ENCODE data around the gene CSAD. TPM values are rescaled to one million over a fixed set of nuclear protein-coding genes. Genes with fewer than 3 reads are reported as not detected.
A peak's percentile ranks its signal among the peaks of the same experiment; 100 is the strongest.

The CSAD gene
- total and polyA plus RNA-seq, 2 experiments from 2014 or later = 7.2 to 29.4 TPM

- Histone ChIP-seq H3K4me3 (no peak overlapping the region), H3K27ac (no peak overlapping the region), H3K9me3 (ENCODE audit: low read depth) (no peaks in the 10 kb centered on the region), H3K4me1 (ENCODE audit: low read depth) (no peaks in the 10 kb centered on the region), H3K36me3 (no peaks in the 10 kb centered on the region), H3K27me3 (no peaks in the 10 kb centered on the region)
- no peak for DNase-seq (ENCODE audit: low read depth in 1 of 2, low spot score in 1 of 2)
- no peak for TF ChIP-seq CTCF (IDR thresholded peaks at IDR 0.05; ENCODE audit: low read depth, low read length)
These were observed 33.1 kb downstream of the CSAD start for GRCh38 chr12:53147653-53148052.

GRCh38 chr12:53147181-53147580, 33.5 kb downstream of the CSAD start:
- H3K4me1 ChIP-seq (ENCODE audit: low read depth) = no peaks in the 10 kb centered on the region
- DNase-seq (ENCODE audit: low read depth in 1 of 2, low spot score in 1 of 2) = no peak
- TF ChIP-seq CTCF (IDR thresholded peaks at IDR 0.05; ENCODE audit: low read depth, low read length) = no peak
- no peaks in the 10 kb centered on the region for H3K36me3 ChIP-seq
- H3K27me3 ChIP-seq = no peaks in the 10 kb centered on the region
- no peaks in the 10 kb centered on the region for H3K9me3 ChIP-seq (ENCODE audit: low read depth)
- no peak overlapping the region for H3K4me3 ChIP-seq
- H3K27ac ChIP-seq = no peak overlapping the region

- Histone ChIP-seq H3K36me3 (no peaks in the 10 kb centered on the region), H3K27ac (no peak overlapping the region), H3K4me3 (no peak overlapping the region), H3K9me3 (ENCODE audit: low read depth) (no peaks in the 10 kb centered on the region), H3K4me1 (ENCODE audit: low read depth) (no peaks in the 10 kb centered on the region), H3K27me3 (no peaks in the 10 kb centered on the region)
- peak in 1 of 2 donors; percentile 70 for DNase-seq (ENCODE audit: low read depth in 1 of 2, low spot score in 1 of 2)
- TF ChIP-seq CTCF (IDR thresholded peaks at IDR 0.05; ENCODE audit: low read depth, low read length) = no peak
These were observed 35.1 kb downstream of the CSAD start for GRCh38 chr12:53145383-53146260.

DNA sequence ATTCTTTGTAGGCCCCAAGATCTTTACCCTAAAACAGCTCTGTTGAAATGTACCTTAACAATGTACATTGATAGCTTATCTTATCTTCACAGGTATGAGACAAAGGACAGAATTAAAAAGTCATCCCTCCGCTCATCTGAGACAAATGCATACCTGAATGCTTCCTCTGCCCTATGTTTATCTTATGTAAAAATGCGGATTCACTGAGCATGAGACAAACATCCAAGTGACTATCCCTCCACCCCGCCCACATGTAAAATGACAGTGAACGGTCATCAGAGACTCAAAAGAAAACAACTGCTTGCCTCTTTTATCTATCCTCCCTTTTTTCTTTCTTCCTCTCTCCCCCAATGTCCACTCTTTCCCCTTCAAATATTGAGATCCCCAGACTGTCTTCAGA, 37.4 kb downstream of the CSAD start:
- no peak overlapping the region for H3K27ac ChIP-seq

DNA sequence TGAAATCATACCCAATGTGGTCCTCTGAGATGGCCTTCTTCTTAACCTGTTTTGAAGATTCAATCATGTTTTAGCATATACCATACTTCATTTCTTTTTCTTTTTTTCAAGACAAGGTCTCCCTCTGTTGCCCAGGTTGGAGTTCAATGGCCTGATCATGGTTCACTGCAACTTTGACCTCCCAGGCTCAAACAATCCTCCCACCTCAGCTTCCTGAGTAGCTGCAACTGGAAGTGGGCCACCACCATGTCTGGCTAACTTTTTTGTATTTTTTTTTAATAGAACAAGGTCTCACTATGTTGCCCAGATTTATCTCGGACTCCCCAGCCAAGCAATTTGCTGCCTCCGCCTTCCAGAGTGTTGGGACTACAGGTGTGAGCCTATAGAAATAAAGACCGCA, 47.0 kb downstream of the CSAD start:
- no peak overlapping the region for H3K4me3 ChIP-seq
- no peak for DNase-seq (ENCODE audit: low read depth in 1 of 2, low spot score in 1 of 2)
- no peaks in the 10 kb centered on the region for H3K27me3 ChIP-seq
- no peaks in the 10 kb centered on the region for H3K4me1 ChIP-seq (ENCODE audit: low read depth)
- TF ChIP-seq CTCF (IDR thresholded peaks at IDR 0.05; ENCODE audit: low read depth, low read length) = no peak
- H3K9me3 ChIP-seq (ENCODE audit: low read depth) = no peaks in the 10 kb centered on the region
- H3K36me3 ChIP-seq = no peaks in the 10 kb centered on the region
- no peak overlapping the region for H3K27ac ChIP-seq

More for the DNA sequence above, 37.4 kb downstream of the CSAD start:
- no peaks in the 10 kb centered on the region for H3K27me3 ChIP-seq
- H3K36me3 ChIP-seq = no peaks in the 10 kb centered on the region
- H3K9me3 ChIP-seq (ENCODE audit: low read depth) = no peaks in the 10 kb centered on the region
- no peak for TF ChIP-seq CTCF (IDR thresholded peaks at IDR 0.05; ENCODE audit: low read depth, low read length)
- DNase-seq (ENCODE audit: low read depth in 1 of 2, low spot score in 1 of 2) = no peak
- H3K4me1 ChIP-seq (ENCODE audit: low read depth) = no peaks in the 10 kb centered on the region
- no peak overlapping the region for H3K4me3 ChIP-seq

Data from cardiac muscle cell (in vitro differentiated cells and primary cell).